H9 (cell line): ENCODE measurements around the gene MMRN1. TPM values are rescaled to one million over a fixed set of nuclear protein-coding genes. Genes with fewer than 3 reads are reported as not detected.

Experiments
- DNase-seq: peaks from one replicate; pipeline ENCODE4 v3.0.0-alpha.2; 2017
- H2AFZ ChIP-seq: one replicate; pipeline ENCODE4 v1.6.1; 2013; ENCODE audit warnings: mild to moderate bottlenecking, low read length, control low read depth, moderate library complexity
- H2AK5ac ChIP-seq: 2 replicates; pipeline ENCODE4 v1.6.1; 2013; ENCODE audit warnings: low read length, control low read depth, mixed read lengths; ENCODE audit not compliant: insufficient read length
- H2BK120ac ChIP-seq: one replicate; pipeline ENCODE4 v1.6.1; 2013; ENCODE audit warnings: low read depth, mild to moderate bottlenecking, low read length, control low read depth, inconsistent platforms; ENCODE audit not compliant: poor library complexity, severe bottlenecking
- H2BK12ac ChIP-seq: 2 replicates; pipeline ENCODE4 v1.6.1; 2013; ENCODE audit warnings: low read length, control low read depth, mixed read lengths, low read depth; ENCODE audit not compliant: insufficient read length
- H2BK15ac ChIP-seq: 2 replicates; pipeline ENCODE4 v1.6.1; 2013; ENCODE audit warnings: low read depth, low read length, control low read depth
- H2BK20ac ChIP-seq: one replicate; pipeline ENCODE4 v1.6.1; 2013; ENCODE audit warnings: low read depth, mild to moderate bottlenecking, low read length, control low read depth, inconsistent platforms; ENCODE audit not compliant: poor library complexity, severe bottlenecking
- H2BK5ac ChIP-seq: 2 replicates; pipeline ENCODE4 v1.6.1; 2013; ENCODE audit warnings: low read length, control low read depth, mixed read lengths; ENCODE audit not compliant: insufficient read length
- H3K14ac ChIP-seq: 2 replicates; pipeline ENCODE4 v1.6.1; 2013; ENCODE audit warnings: low read length, control low read depth; ENCODE audit not compliant: insufficient read depth
- H3K18ac ChIP-seq: 2 replicates; pipeline ENCODE4 v1.6.1; 2013; ENCODE audit warnings: low read depth, mild to moderate bottlenecking, mixed read lengths, low read length, control low read depth; ENCODE audit not compliant: insufficient read length
- H3K23ac ChIP-seq: 2 replicates; pipeline ENCODE4 v1.6.1; 2013; ENCODE audit warnings: low read length, control low read depth, mixed read lengths, low read depth; ENCODE audit not compliant: insufficient read length
- H3K23me2 ChIP-seq: 2 replicates; pipeline ENCODE4 v1.6.1; 2013; ENCODE audit warnings: low read depth, mild to moderate bottlenecking, mixed read lengths, low read length, control low read depth; ENCODE audit not compliant: insufficient read length, poor library complexity, severe bottlenecking
- H3K27ac ChIP-seq: 2 replicates; pipeline ENCODE4 v1.5.1; 2013; ENCODE audit warnings: low read length, control low read depth, mixed read lengths, low read depth; ENCODE audit not compliant: insufficient read length
- H3K27me3 ChIP-seq: 2 replicates; pipeline ENCODE4 v1.6.1; 2013; ENCODE audit warnings: low read length, control low read depth, inconsistent platforms; ENCODE audit not compliant: insufficient read depth
- H3K4ac ChIP-seq: 2 replicates; pipeline ENCODE4 v1.6.1; 2013; ENCODE audit warnings: low read depth, mild to moderate bottlenecking, control low read depth, inconsistent platforms, low read length, moderate library complexity
- H3K4me1 ChIP-seq: 2 replicates; pipeline ENCODE4 v1.6.1; 2013; ENCODE audit warnings: low read length, control low read depth, inconsistent platforms; ENCODE audit not compliant: insufficient read depth
- H3K4me2 ChIP-seq: 2 replicates; pipeline ENCODE4 v1.6.1; 2013; ENCODE audit warnings: low read length, control low read depth, mixed read lengths; ENCODE audit not compliant: insufficient read length, insufficient read depth
- H3K56ac ChIP-seq: 2 replicates; pipeline ENCODE4 v1.6.1; 2013; ENCODE audit warnings: low read depth, mild to moderate bottlenecking, mixed read lengths, low read length, control low read depth; ENCODE audit not compliant: insufficient read length
- H3K79me1 ChIP-seq: 2 replicates; pipeline ENCODE4 v1.6.1; 2013; ENCODE audit warnings: low read depth, mild to moderate bottlenecking, moderate library complexity, low read length, control low read depth, inconsistent platforms; ENCODE audit not compliant: insufficient read depth, poor library complexity, severe bottlenecking
- H3K79me2 ChIP-seq: 2 replicates; pipeline ENCODE4 v1.6.1; 2013; ENCODE audit warnings: low read length, control low read depth, inconsistent platforms; ENCODE audit not compliant: insufficient read depth
- H3K9ac ChIP-seq: 2 replicates; pipeline ENCODE4 v1.6.1; 2013; ENCODE audit warnings: low read length, control low read depth, mixed read lengths; ENCODE audit not compliant: insufficient read length; ENCODE audit errors: extremely low read depth
- H3K9me3 ChIP-seq: one replicate; pipeline ENCODE4 v1.6.1; 2013; ENCODE audit warnings: low read depth, low read length, inconsistent platforms; ENCODE audit not compliant: control insufficient read depth
- H3T11ph ChIP-seq: one replicate; pipeline ENCODE4 v1.6.1; 2013; ENCODE audit warnings: mild to moderate bottlenecking, low read length, control low read depth, inconsistent platforms
- H4K20me1 ChIP-seq: one replicate; pipeline ENCODE4 v1.6.1; 2013; ENCODE audit not compliant: control insufficient read depth, insufficient read length, insufficient read depth
- H4K5ac ChIP-seq: 2 replicates; pipeline ENCODE4 v1.6.1; 2013; ENCODE audit warnings: low read depth, mild to moderate bottlenecking, mixed read lengths, low read length, control low read depth; ENCODE audit not compliant: insufficient read length
- H4K8ac ChIP-seq: replicated peaks from 2 replicates; pipeline ENCODE4 v1.6.1; 2013; ENCODE audit warnings: low read length, control low read depth, mixed read lengths, low read depth; ENCODE audit not compliant: insufficient read length
- H4K91ac ChIP-seq: 2 replicates; pipeline ENCODE4 v1.6.1; 2013; ENCODE audit warnings: low read depth, mild to moderate bottlenecking, moderate library complexity, mixed read lengths, low read length, control low read depth; ENCODE audit not compliant: insufficient read length
- H3K27ac Mint-ChIP-seq, 3 experiments: 2 replicates in 2 of 3; 3 replicates in 1 of 3; pipeline ENCODE4 v1.8.0; 2020 to 2021; ENCODE audit warnings: mixed read lengths in 3 of 3, mild to moderate bottlenecking in 1 of 3, moderate library complexity in 1 of 3
- H3K27me3 Mint-ChIP-seq: 2 replicates; pipeline ENCODE4 v1.8.0; 2021; ENCODE audit warnings: low read depth, mild to moderate bottlenecking, moderate library complexity, mixed read lengths
- H3K36me3 Mint-ChIP-seq, 3 experiments: 2 replicates in 2 of 3; 3 replicates in 1 of 3; pipeline ENCODE4 v1.8.0; 2020 to 2021; ENCODE audit warnings: low read depth in 3 of 3, mixed read lengths in 3 of 3; ENCODE audit not compliant: insufficient read depth in 1 of 3
- H3K4me1 Mint-ChIP-seq, 2 experiments: 2 replicates each; pipeline ENCODE4 v1.8.0; 2020; ENCODE audit warnings: mixed read lengths in 2 of 2
- H3K4me3 Mint-ChIP-seq, 2 experiments: 2 replicates in 1 of 2; 3 replicates in 1 of 2; pipeline ENCODE4 v1.8.0; 2020 to 2021; ENCODE audit warnings: mild to moderate bottlenecking in 2 of 2, mixed read lengths in 2 of 2, moderate library complexity in 1 of 2
- H3K9me3 Mint-ChIP-seq, 2 experiments: 2 replicates in 1 of 2; 3 replicates in 1 of 2; pipeline ENCODE4 v1.8.0; 2020; ENCODE audit warnings: mild to moderate bottlenecking in 2 of 2, mixed read lengths in 2 of 2, moderate library complexity in 1 of 2
- CTCF ChIP-seq: fragments of 200-600 bp; sonication (generic); conservative IDR thresholded peaks from 3 replicates; pipeline ENCODE4 v1.8.0; 2021; ENCODE audit warnings: antibody characterized with exemption, mild to moderate bottlenecking
- WGBS: extraction: QIAGEN DNeasy Blood & Tissue Kit; methylation state at CpG from one replicate; pipeline ENCODE4 v1.1.7; 2013; ENCODE audit warnings: missing lambda C conversion rate, low lambda C conversion rate, mixed read lengths; ENCODE audit not compliant: insufficient read length; ENCODE audit errors: extremely low coverage; 5-methylcytosine and 5-hydroxymethylcytosine counted together
- total RNA-seq: library from RNA; stranded (reverse); gene quantifications from 2 replicates; pipeline ENCODE4 v1.2.1, GENCODE V29; 2021

MMRN1 gene
- total RNA-seq, 1 experiment from 2014 or later: not detected

GRCh38 chr4:89855236-89855635, 39.4 kb upstream of the MMRN1 start:
- no peak overlapping the region for H4K8ac ChIP-seq
- Mint-ChIP-seq H3K4me3 (no peak overlapping the region), H3K9me3 (peaks cover 24 to 35% of the 10 kb centered on the region in 2 experiments), H3K27me3 (peaks cover 1% of the 10 kb centered on the region; the same call in 1 of the 2 replicates), H3K27ac (no peak overlapping the region), H3K4me1 (no peaks in the 10 kb centered on the region), H3K36me3 (peaks cover 6 to 19% (median 12%) of the 10 kb centered on the region in 3 experiments)
- TF ChIP-seq CTCF: no peak
- DNase-seq: no peak
- no peak overlapping the region for H3K4ac ChIP-seq
- H4K20me1 ChIP-seq: no peaks in the 10 kb centered on the region
- no peak overlapping the region for H3K23ac ChIP-seq
- H4K91ac ChIP-seq: no peak overlapping the region
- no peak overlapping the region for H2BK15ac ChIP-seq
- no peaks in the 10 kb centered on the region for H3K23me2 ChIP-seq
- H3K79me1 ChIP-seq: no peaks in the 10 kb centered on the region
- H2BK5ac ChIP-seq: no peak overlapping the region
- no peak overlapping the region for H3K9ac ChIP-seq
- no peak overlapping the region for H3K56ac ChIP-seq
- H2AFZ ChIP-seq: no peak overlapping the region
- H3K9me3 ChIP-seq: no peaks in the 10 kb centered on the region
- no peaks in the 10 kb centered on the region for H3K4me1 ChIP-seq
- no peak overlapping the region for H4K5ac ChIP-seq
- H2AK5ac ChIP-seq: no peak overlapping the region
- no peaks in the 10 kb centered on the region for H3K27me3 ChIP-seq
- H3K79me2 ChIP-seq: no peaks in the 10 kb centered on the region
- H2BK20ac ChIP-seq: no peak overlapping the region
- no peak overlapping the region for H3K4me2 ChIP-seq
- H3K14ac ChIP-seq: no peak overlapping the region
- H2BK12ac ChIP-seq: no peak overlapping the region
- no peak overlapping the region for H2BK120ac ChIP-seq
- no peak overlapping the region for H3T11ph ChIP-seq
- H3K27ac ChIP-seq: no peak overlapping the region
- no CpG with 5 or more reads among the region's 3 CpGs for WGBS
- no peak overlapping the region for H3K18ac ChIP-seq
